ENCODE measurements around the gene GGT5. TPM values are rescaled to one million over a fixed set of nuclear protein-coding genes. Genes with fewer than 3 reads are reported as not detected.
"Not testable (repeated sequence)": the region's sequence is repeated elsewhere in the genome, so short reads cannot be mapped to it uniquely, and the experiment has no call there.

GGT5 gene
- total and polyA plus RNA-seq, 3 experiments from 2014 or later: not detected

DNA sequence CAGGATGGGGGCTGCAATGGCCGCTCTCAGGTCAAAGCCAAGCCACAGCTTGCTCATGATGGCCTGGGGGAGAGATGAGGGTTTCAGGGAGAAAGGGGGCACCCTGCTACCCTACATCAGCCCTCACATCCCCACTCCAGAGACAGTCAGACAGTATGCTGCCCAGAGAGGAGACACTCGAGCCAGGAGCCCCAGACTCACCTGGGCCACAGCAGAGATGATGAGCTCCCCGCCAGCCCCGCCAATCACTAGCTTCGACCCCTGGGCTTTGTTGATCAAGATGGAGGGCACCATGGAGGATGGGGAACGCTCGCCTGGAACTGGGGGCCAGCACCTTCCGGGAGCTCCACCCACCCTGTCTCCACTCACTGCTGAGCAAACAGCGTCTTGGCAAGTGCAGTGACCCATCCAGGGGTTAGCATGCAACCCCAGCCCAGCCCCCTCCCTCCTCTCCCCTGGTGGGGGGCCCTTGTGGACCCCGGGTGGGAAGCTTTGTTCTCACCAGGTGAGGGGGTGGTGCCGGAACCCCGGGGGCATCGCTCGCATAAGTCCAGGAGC is 19.8 kb downstream of the GGT5 start:
- Mint-ChIP-seq H3K4me3 (no peak overlapping the region), H3K9me3 (peaks cover 0 to 3% (median 0%) of the 10 kb centered on the region in 5 donors), H3K27ac (no peak overlapping the region), H3K4me1 (no peaks in the 10 kb centered on the region), H3K27me3 (peaks cover 0 to 2% of the 10 kb centered on the region in 2 donors), H3K36me3 (no peaks in the 10 kb centered on the region)
- CTCF ChIA-PET: no interaction called here
- Histone ChIP-seq H3K27me3 (ENCODE audit: insufficient read depth, low read length, poor library complexity, severe bottlenecking) (no peaks in the 10 kb centered on the region), H3K36me3 (ENCODE audit: insufficient read depth, low read length) (no peaks in the 10 kb centered on the region), H3K4me1 (ENCODE audit: insufficient read depth, low read length) (no peaks in the 10 kb centered on the region), H3K27ac (ENCODE audit: low read depth, low read length) (no peak overlapping the region), H3K4me3 (ENCODE audit: low read length) (no peak overlapping the region), H3K9me3 (ENCODE audit: low read length) (no peaks in the 10 kb centered on the region)
- POLR2A ChIA-PET: no interaction called here
- no peak for DNase-seq

DNA sequence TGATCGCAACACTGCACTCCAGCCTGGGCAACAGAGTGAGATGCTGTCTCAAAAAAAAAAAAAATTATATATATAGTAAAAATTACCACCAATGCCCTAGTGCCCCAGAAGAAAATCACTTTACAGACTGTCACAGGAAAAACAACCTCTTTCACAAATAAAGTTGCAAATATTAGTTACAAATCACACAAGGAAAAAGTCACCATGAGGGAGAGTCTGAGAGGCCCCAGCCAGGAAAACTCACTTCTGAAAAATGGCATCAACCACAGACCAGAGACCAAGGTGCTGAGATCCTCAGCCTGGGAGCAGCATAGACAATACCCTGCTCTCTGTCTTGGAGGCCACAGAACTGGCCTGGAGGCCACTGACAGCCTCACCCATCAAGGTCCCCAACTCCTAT is 20.4 kb downstream of the GGT5 start:
- H3K27me3 ChIP-seq (ENCODE audit: insufficient read depth, low read length, poor library complexity, severe bottlenecking): no peaks in the 10 kb centered on the region
- Mint-ChIP-seq H3K27me3 (peaks cover 0 to 2% of the 10 kb centered on the region in 2 donors), H3K36me3 (no peaks in the 10 kb centered on the region), H3K9me3 (peaks cover 0 to 3% (median 0%) of the 10 kb centered on the region in 5 donors), H3K27ac (no peak overlapping the region), H3K4me3 (no peak overlapping the region), H3K4me1 (no peaks in the 10 kb centered on the region)
- no peaks in the 10 kb centered on the region for H3K36me3 ChIP-seq (ENCODE audit: insufficient read depth, low read length)
- H3K27ac ChIP-seq (ENCODE audit: low read depth, low read length): no peak overlapping the region
- POLR2A ChIA-PET: no interaction called here
- no peaks in the 10 kb centered on the region for H3K9me3 ChIP-seq (ENCODE audit: low read length)
- no peaks in the 10 kb centered on the region for H3K4me1 ChIP-seq (ENCODE audit: insufficient read depth, low read length)
- no peak overlapping the region for H3K4me3 ChIP-seq (ENCODE audit: low read length)
- DNase-seq: no peak
- CTCF ChIA-PET: no interaction called here

GRCh38 chr22:24219750-24220149 is 25.1 kb downstream of the GGT5 start:
- H3K9me3 Mint-ChIP-seq: peaks cover 0 to 3% (median 0%) of the 10 kb centered on the region in 5 donors

DNA sequence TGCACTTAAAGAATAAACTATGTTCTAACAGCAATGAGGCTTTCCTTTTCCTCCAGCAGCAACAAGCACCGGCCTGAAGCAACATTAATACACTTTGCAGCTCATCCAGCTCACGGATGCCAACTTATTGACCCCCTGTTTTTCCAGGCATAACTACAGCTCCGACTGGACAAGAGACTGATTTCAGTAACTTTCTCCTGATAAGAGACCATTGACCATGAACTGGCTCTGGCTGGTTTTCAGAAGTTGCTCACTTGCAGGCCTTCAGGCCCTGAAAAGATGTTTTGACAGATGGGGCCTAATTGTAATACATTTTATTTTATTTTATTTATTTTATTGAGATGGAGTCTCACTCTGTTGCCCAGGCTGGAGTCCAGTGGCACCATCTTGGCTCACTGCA is 27.5 kb downstream of the GGT5 start:
- POLR2A ChIA-PET: no interaction called here
- no peaks in the 10 kb centered on the region for H3K36me3 Mint-ChIP-seq
- CTCF ChIA-PET: interaction anchor here (0.8 to 1.9 kb wide), 3 partner anchors 25 to 43 kb away, joined by 3 to 5 read pairs (median 3); no protein-coding TSS in a partner anchor
- no peak for DNase-seq
- peaks cover 4 to 7% (median 5%) of the 10 kb centered on the region in 3 donors for H3K4me1 Mint-ChIP-seq
- H3K4me3 Mint-ChIP-seq: no peak overlapping the region
- Histone ChIP-seq H3K27me3 (ENCODE audit: insufficient read depth, low read length, poor library complexity, severe bottlenecking) (no peaks in the 10 kb centered on the region), H3K36me3 (ENCODE audit: insufficient read depth, low read length) (no peaks in the 10 kb centered on the region), H3K9me3 (ENCODE audit: low read length) (no peaks in the 10 kb centered on the region), H3K27ac (ENCODE audit: low read depth, low read length) (no peak overlapping the region), H3K4me3 (ENCODE audit: low read length) (no peak overlapping the region), H3K4me1 (ENCODE audit: insufficient read depth, low read length) (no peaks in the 10 kb centered on the region)
- no peaks in the 10 kb centered on the region for H3K9me3 Mint-ChIP-seq
- peaks cover 2 to 3% of the 10 kb centered on the region in 2 donors for H3K27me3 Mint-ChIP-seq
- H3K27ac Mint-ChIP-seq: no peak overlapping the region

More at GRCh38 chr22:24219750-24220149, 25.1 kb downstream of the GGT5 start:
- Histone ChIP-seq H3K27me3 (ENCODE audit: insufficient read depth, low read length, poor library complexity, severe bottlenecking) (no peaks in the 10 kb centered on the region), H3K4me3 (ENCODE audit: low read length) (no peak overlapping the region), H3K27ac (ENCODE audit: low read depth, low read length) (no peak overlapping the region), H3K9me3 (ENCODE audit: low read length) (no peaks in the 10 kb centered on the region), H3K36me3 (ENCODE audit: insufficient read depth, low read length) (no peaks in the 10 kb centered on the region), H3K4me1 (ENCODE audit: insufficient read depth, low read length) (no peaks in the 10 kb centered on the region)
- Mint-ChIP-seq H3K27ac (peak overlapping the region in 1 of 8 donors; percentile 38), H3K4me1 (peaks cover 4 to 7% (median 5%) of the 10 kb centered on the region in 3 donors), H3K4me3 (no peak overlapping the region), H3K27me3 (peaks cover 0 to 2% of the 10 kb centered on the region in 2 donors), H3K36me3 (no peaks in the 10 kb centered on the region)
- no peak for DNase-seq
- ChIA-PET POLR2A (no interaction called here), CTCF (no interaction called here)

- Histone ChIP-seq H3K4me1 (ENCODE audit: insufficient read depth, low read length) (no peaks in the 10 kb centered on the region), H3K36me3 (ENCODE audit: insufficient read depth, low read length) (no peaks in the 10 kb centered on the region), H3K9me3 (ENCODE audit: low read length) (no peaks in the 10 kb centered on the region), H3K4me3 (ENCODE audit: low read length) (no peak overlapping the region), H3K27ac (ENCODE audit: low read depth, low read length) (no peak overlapping the region), H3K27me3 (ENCODE audit: insufficient read depth, low read length, poor library complexity, severe bottlenecking) (no peaks in the 10 kb centered on the region)
- POLR2A ChIA-PET: no interaction called here
- H3K36me3 Mint-ChIP-seq: no peaks in the 10 kb centered on the region
- no peaks in the 10 kb centered on the region for H3K9me3 Mint-ChIP-seq
- peaks cover 2 to 3% of the 10 kb centered on the region in 2 donors for H3K27me3 Mint-ChIP-seq
- H3K27ac Mint-ChIP-seq: peak overlapping the region in 2 of 8 donors; percentile 47 to 53
- H3K4me1 Mint-ChIP-seq: peaks cover 4 to 7% (median 5%) of the 10 kb centered on the region in 3 donors
- H3K4me3 Mint-ChIP-seq: peak overlapping the region in 1 of 7 donors; percentile 22
- CTCF ChIA-PET: interaction anchor here (0.7 to 1.9 kb wide), 2 partner anchors 16 to 26 kb away, joined by 3 to 5 read pairs; no protein-coding TSS in a partner anchor
- DNase-seq: peak in 1 of 5 donors; percentile 14
These were observed 28.2 kb downstream of the GGT5 start for GRCh38 chr22:24216541-24217209.

DNA sequence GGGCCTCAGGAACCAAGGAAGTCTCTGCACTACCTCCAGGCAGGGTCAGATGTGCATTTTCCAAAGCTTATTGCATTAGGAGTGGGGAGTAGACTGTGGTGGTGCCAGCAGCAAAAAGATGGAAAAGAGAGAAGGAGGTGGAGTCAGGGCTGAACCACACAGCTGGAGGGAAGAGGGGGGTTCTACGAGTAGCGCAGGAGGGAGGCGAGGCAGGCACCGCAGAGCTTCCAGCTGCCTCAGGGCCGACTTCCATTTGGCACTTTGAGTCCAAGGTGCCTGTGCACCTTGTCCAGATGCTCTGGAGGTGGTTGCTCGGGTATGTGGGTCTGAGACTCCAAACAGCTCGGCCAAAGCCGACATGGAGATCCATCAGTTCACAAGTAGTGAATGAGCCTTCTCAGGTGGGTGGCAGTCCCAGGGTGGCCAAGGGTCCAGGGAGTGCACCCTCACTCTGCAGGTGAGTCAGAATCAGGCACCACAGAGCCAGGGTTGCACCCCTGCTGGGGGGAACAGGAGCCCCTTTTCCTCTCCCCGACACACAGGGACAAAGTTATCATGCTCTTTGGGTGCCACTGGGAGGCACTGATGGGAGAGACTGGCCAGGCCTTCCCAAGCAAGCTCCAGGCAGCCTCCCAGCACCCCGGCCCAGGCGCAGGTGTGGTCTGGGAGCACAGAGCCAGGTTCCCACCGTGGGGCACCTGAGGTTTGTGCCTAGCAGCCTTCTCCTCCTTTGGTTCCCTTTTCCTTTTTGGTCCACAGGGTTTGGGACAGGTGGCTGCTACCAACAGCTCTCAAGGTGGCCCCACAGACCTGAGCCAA is 30.2 kb downstream of the GGT5 start:
- Mint-ChIP-seq H3K4me3 (no peak overlapping the region), H3K27ac (no peak overlapping the region), H3K9me3 (no peaks in the 10 kb centered on the region), H3K4me1 (peaks cover 4 to 7% (median 5%) of the 10 kb centered on the region in 3 donors), H3K36me3 (no peaks in the 10 kb centered on the region), H3K27me3 (peaks cover 0 to 3% of the 10 kb centered on the region in 2 donors)
- Histone ChIP-seq H3K9me3 (ENCODE audit: low read length) (no peaks in the 10 kb centered on the region), H3K4me3 (ENCODE audit: low read length) (no peak overlapping the region), H3K4me1 (ENCODE audit: insufficient read depth, low read length) (no peaks in the 10 kb centered on the region), H3K36me3 (ENCODE audit: insufficient read depth, low read length) (no peaks in the 10 kb centered on the region), H3K27me3 (ENCODE audit: insufficient read depth, low read length, poor library complexity, severe bottlenecking) (no peaks in the 10 kb centered on the region), H3K27ac (ENCODE audit: low read depth, low read length) (no peak overlapping the region)
- CTCF ChIA-PET: no interaction called here
- no peak for DNase-seq
- POLR2A ChIA-PET: no interaction called here

- H3K4me3 ChIP-seq (ENCODE audit: low read length); H3K27ac ChIP-seq (ENCODE audit: low read depth, low read length); H3K4me1 ChIP-seq (ENCODE audit: insufficient read depth, low read length); H3K27me3 Mint-ChIP-seq; H3K9me3 ChIP-seq (ENCODE audit: low read length); H3K27me3 ChIP-seq (ENCODE audit: insufficient read depth, low read length, poor library complexity, severe bottlenecking); H3K36me3 ChIP-seq (ENCODE audit: insufficient read depth, low read length); H3K4me1 Mint-ChIP-seq; POLR2A ChIA-PET; H3K9me3 Mint-ChIP-seq; H3K4me3 Mint-ChIP-seq; DNase-seq; H3K36me3 Mint-ChIP-seq; H3K27ac Mint-ChIP-seq: not testable (repeated sequence)
- CTCF ChIA-PET: interaction anchor here (0.7 kb wide), 1 partner anchor 39 kb away, joined by 3 read pairs; no protein-coding TSS in a partner anchor
These were observed 31.8 kb downstream of the GGT5 start for GRCh38 chr22:24213111-24213510.

DNA sequence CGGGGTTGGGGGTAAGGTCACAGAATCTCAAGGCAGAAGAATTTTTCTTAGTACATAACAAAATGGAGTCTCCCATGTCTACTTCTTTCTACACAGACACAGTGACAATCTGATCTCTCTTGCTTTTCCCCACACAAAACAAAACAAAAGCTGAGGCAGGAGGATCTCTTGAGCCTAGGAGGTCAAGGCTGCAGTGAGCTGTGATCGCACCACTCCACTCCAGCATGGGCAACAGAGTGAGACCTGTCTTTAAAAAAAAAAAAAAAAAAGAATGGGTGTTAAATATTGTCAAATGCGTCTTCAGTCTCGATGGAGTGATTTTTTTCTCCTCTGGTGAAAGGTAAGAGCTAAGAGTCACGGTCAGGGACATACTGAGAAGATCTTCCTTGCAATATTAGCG is 33.2 kb downstream of the GGT5 start:
- CTCF ChIA-PET; H3K4me3 ChIP-seq (ENCODE audit: low read length); H3K4me1 ChIP-seq (ENCODE audit: insufficient read depth, low read length); H3K27me3 ChIP-seq (ENCODE audit: insufficient read depth, low read length, poor library complexity, severe bottlenecking); POLR2A ChIA-PET; H3K36me3 ChIP-seq (ENCODE audit: insufficient read depth, low read length); H3K9me3 Mint-ChIP-seq; H3K9me3 ChIP-seq (ENCODE audit: low read length); H3K27ac ChIP-seq (ENCODE audit: low read depth, low read length); H3K27me3 Mint-ChIP-seq; DNase-seq; H3K27ac Mint-ChIP-seq; H3K36me3 Mint-ChIP-seq; H3K4me3 Mint-ChIP-seq: not testable (repeated sequence)
- H3K4me1 Mint-ChIP-seq: peaks cover 10 to 18% (median 17%) of the 10 kb centered on the region in 3 donors

Data from CD8-positive, alpha-beta memory T cell (primary cell).